Superior temporal gyrus (tissue), 1 donor: ENCODE results near the gene PLA2G4A.

Experiments
- DNase-seq: peaks from one replicate; pipeline ENCODE4 v3.0.0-alpha.2; 2016; ENCODE audit errors: extremely low spot score

Gene PLA2G4A

GRCh38 chr1:187027253-187027652, 198.5 kb downstream of the PLA2G4A start:
- no peak for DNase-seq

DNA sequence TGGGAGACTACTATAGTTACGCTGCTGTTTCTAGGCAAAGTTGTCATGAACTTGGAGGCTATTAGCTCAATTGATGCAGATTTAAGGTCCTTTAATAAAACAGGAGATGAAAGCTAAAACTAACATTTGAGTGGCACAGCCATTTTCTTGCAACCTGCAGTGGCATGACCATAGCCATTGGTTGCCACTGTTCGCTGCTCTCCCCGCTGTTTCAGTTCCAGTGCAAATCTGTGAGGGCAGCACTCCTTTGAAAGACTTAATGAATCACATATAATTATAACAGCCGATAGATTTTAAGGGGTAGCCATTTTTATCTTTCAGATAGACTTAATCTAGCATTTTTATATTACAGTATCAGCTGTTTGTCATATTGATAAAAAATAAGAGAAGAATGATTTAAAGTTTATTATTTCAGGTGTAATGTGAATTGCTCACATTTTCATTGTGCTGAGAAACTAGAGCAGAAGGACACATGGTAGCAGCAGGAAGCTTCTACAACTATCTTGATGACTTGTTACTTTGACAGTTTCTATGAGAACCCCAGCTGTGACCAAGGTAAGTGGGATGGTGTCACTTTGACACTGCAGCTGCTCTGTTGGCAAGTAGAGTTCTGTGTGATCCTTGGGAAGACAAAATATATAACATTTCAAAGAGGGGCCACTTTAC, 203.7 kb downstream of the PLA2G4A start:
- no peak for DNase-seq

- no peak for DNase-seq
These were observed 204.4 kb downstream of the PLA2G4A start for GRCh38 chr1:187032982-187033692.

DNA sequence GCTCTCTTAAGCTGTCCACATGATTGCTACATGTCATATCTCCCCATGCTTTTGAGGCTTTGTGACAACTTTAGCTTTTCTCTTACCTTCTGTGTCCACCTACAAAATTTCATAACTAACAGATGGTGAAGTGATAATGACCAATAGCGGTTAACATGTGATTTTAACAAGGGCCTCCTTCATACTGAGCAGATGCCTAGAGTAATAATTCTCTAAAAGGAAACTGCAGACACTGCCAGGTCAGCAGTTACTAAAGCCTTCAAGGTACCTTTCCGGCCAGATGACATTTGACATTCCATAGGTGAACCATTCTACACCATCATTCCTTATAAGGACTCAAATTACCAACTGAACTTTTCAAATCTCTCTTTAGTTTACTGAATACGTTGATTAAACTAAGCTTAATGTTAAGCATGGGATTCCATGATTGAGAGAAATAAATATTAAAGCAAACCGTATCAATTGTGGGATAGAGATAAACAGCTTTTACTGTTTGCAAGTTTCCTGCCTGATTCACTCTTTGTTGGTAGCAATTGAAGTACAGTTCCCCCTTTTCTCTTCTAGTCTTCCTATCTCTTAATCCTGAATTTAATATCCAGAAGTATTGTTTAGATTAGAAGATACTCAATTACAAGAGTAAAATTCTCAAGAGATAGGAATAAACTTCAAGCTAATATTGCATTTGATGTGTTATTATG, 205.1 kb downstream of the PLA2G4A start:
- DNase-seq = no peak

DNA sequence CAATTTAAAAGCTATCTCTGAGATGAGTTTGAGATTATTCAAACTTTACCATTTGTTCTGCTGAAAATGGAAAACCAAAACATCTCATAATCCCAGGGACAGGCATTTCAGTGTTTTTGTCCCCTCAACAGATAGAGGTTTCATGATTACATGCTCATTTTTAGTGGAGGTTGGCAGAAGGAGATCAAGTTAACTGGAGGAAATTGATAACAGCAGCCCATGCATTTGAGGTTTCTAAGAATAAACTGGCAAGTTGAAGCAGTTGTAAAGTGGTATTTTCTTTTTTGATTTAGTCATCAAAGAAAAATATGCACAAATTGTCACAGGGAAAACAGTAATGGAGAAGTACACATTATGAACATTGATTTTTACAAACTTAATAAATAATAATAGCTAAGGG, 205.8 kb downstream of the PLA2G4A start:
- DNase-seq = no peak

- DNase-seq = no peak
These were observed 209.3 kb downstream of the PLA2G4A start for GRCh38 chr1:187037973-187038553.
